ENCODE measurements around the gene CRYL1. TPM values are rescaled to one million over a fixed set of nuclear protein-coding genes. Genes with fewer than 3 reads are reported as not detected.

CRYL1 gene
- total and polyA plus RNA-seq, 2 of the 8 experiments (the other 6 are each of a cell fraction or from before 2014, with no cell fraction given): 1.9 to 6.4 TPM

DNA sequence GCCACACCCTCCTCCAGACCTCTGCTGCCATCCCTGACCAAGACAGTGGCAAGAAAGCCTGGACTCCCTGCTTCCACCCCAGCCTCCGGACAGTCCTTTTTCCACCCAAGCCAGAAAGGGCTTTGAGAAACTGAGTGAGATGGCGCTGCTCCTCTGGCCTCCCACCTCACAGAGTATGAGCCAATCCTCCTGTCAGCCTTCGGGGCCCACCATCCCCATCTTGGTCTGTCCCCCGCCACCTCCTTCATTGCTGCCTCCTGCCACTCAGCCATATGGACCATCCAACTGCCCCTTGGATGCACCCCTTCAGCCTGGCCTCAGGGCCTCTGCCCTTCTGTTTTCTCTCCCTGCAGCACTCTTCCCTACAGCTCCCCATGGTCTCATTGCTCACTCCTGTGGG lies 125.7 kb downstream of the CRYL1 start:
- Histone ChIP-seq H2BK12ac (ENCODE audit: low read depth, low read length) (no peak overlapping the region), H4K91ac (replicated peaks; ENCODE audit: insufficient read length, low read length) (no peak overlapping the region), H4K5ac (ENCODE audit: insufficient read length, low read depth, low read length) (no peak overlapping the region), H3K18ac (ENCODE audit: extremely low read depth, low read length) (no peak overlapping the region), H3K9me3 (ENCODE audit: insufficient read depth in 2 of 2, low read depth in 1 of 2, low read length in 1 of 2) (no peaks in the 10 kb centered on the region), H2BK20ac (ENCODE audit: low read length) (no peak overlapping the region), H4K20me1 (replicated peaks in 1 of 2; ENCODE audit: control insufficient read depth in 1 of 2, insufficient read depth in 2 of 2, low read length in 2 of 2) (peaks cover 0 to 3% of the 10 kb centered on the region in 2 experiments), H2BK15ac (ENCODE audit: low read length) (no peak overlapping the region), H3K79me1 (ENCODE audit: low read depth, low read length) (no peaks in the 10 kb centered on the region), H3K4me3 (ENCODE audit: extremely low read depth in 1 of 4, insufficient read depth in 2 of 4, low read depth in 3 of 4, low read length in 4 of 4) (no peak overlapping the region), H3K23me2 (ENCODE audit: low read depth, low read length) (peaks cover 5% of the 10 kb centered on the region; the same call in 1 of the 2 replicates), H3K14ac (ENCODE audit: insufficient read length) (no peak overlapping the region), H3K4me2 (ENCODE audit: insufficient read depth in 1 of 2, low read depth in 2 of 2, low read length in 2 of 2) (no peak overlapping the region), H3K27me3 (replicated peaks in 1 of 4; ENCODE audit: control insufficient read depth in 3 of 4, extremely low read depth in 1 of 4, insufficient read depth in 3 of 4, low read length in 3 of 4) (no peaks in the 10 kb centered on the region; a peak in 2 of 7 replicates), H3K79me2 (ENCODE audit: control insufficient read depth in 1 of 2, insufficient read depth in 2 of 2, low read length in 2 of 2) (no peaks in the 10 kb centered on the region), H3K23ac (ENCODE audit: insufficient read length) (no peak overlapping the region), H3K4me1 (replicated peaks in 1 of 4; ENCODE audit: control insufficient read depth in 3 of 4, insufficient read depth in 4 of 4, low read length in 3 of 4) (no peaks in the 10 kb centered on the region), H2BK120ac (replicated peaks; ENCODE audit: low read depth, low read length) (no peak overlapping the region), H2AK5ac (ENCODE audit: low read depth, low read length) (no peak overlapping the region), H3K56ac (replicated peaks; ENCODE audit: insufficient read length, low read depth, low read length) (no peak overlapping the region), H4K8ac (ENCODE audit: extremely low read depth, insufficient read depth, low read length) (no peak overlapping the region), H2AFZ (ENCODE audit: low read length) (no peak overlapping the region), H3K36me3 (ENCODE audit: control insufficient read depth in 2 of 4, insufficient read depth in 4 of 4, low read length in 3 of 4) (no peaks in the 10 kb centered on the region), H3K9ac (replicated peaks in 1 of 4; ENCODE audit: extremely low read depth in 1 of 4, low read depth in 3 of 4, low read length in 3 of 4) (no peak overlapping the region), H3K4ac (replicated peaks; ENCODE audit: insufficient read length, low read depth, low read length) (no peak overlapping the region), H2BK5ac (ENCODE audit: low read depth, low read length) (no peak overlapping the region), H3K27ac (ENCODE audit: low read depth, low read length) (no peak overlapping the region)
- CTCF ChIA-PET (ENCODE audit: partially characterized antibody): no interaction called here
- TF ChIP-seq CEBPB (IDR thresholded peaks at IDR 0.05; ENCODE audit: low read depth, low read length): no peak
- no peak for TF ChIP-seq TAF7 (optimal IDR thresholded peaks at IDR 0.05; ENCODE audit: borderline replicate concordance, low read depth, low read length)
- no peak for TF ChIP-seq EZH2 (IDR thresholded peaks at IDR 0.05; ENCODE audit: low read depth, low read length, severe bottlenecking)
- TF ChIP-seq, protein P1, sequence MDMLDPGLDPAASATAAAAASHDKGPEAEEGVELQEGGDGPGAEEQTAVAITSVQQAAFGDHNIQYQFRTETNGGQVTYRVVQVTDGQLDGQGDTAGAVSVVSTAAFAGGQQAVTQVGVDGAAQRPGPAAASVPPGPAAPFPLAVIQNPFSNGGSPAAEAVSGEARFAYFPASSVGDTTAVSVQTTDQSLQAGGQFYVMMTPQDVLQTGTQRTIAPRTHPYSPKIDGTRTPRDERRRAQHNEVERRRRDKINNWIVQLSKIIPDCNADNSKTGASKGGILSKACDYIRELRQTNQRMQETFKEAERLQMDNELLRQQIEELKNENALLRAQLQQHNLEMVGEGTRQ (IDR thresholded peaks at IDR 0.05; ENCODE audit: low read length): no peak
- TF ChIP-seq SP2 (IDR thresholded peaks at IDR 0.05; ENCODE audit: low read length): no peak
- TF ChIP-seq HDAC2 (IDR thresholded peaks at IDR 0.05; ENCODE audit: borderline replicate concordance in 1 of 2, low read depth in 2 of 2, low read length in 2 of 2): no peak
- TF ChIP-seq RBBP5 (IDR thresholded peaks at IDR 0.05; ENCODE audit: borderline replicate concordance, low read depth, low read length): no peak
- TF ChIP-seq KDM4A (IDR thresholded peaks at IDR 0.05; ENCODE audit: low read depth, low read length, severe bottlenecking): no peak
- no peak for TF ChIP-seq CHD2 (IDR thresholded peaks at IDR 0.05; ENCODE audit: low read length)
- DNase-seq (ENCODE audit: low read depth in 1 of 2, low spot score in 2 of 2) (no peak), FAIRE-seq (no peak)
- POLR2A ChIA-PET (ENCODE audit: partially characterized antibody): no interaction called here
- 91% methylated on average over 4 of the region's 4 CpGs; no CpG with 5 or more reads in 1 of the 2 experiments for WGBS, 2 experiments (ENCODE audit: extremely low coverage in 1 of 2, insufficient coverage in 1 of 2, insufficient read length in 1 of 2, insufficient replicate concordance in 2 of 2, low coverage in 1 of 2, low lambda C conversion rate in 2 of 2, missing lambda C conversion rate in 1 of 2)
